HG03432 (cell line): ENCODE data around the gene EAF1.
"Not testable (repeated sequence)": the region's sequence is repeated elsewhere in the genome, so short reads cannot be mapped to it uniquely, and the experiment has no call there.

Source experiments
- ATAC-seq: cut with Tn5 transposase; IDR thresholded peaks from one replicate; pipeline ENCODE4 v1.9.1; 2021; ENCODE audit warnings: mild to moderate bottlenecking, moderate library complexity; ENCODE audit not compliant: unreplicated experiment

Gene EAF1

GRCh38 chr3:15405448-15406050 lies 21.8 kb upstream of the EAF1 start:
- peak; percentile 59 for ATAC-seq

- no peak for ATAC-seq
Measured at GRCh38 chr3:15409239-15409638, 18.2 kb upstream of the EAF1 start.

GRCh38 chr3:15409774-15410173 lies 17.6 kb upstream of the EAF1 start:
- ATAC-seq = no peak

GRCh38 chr3:15410966-15411365 lies 16.4 kb upstream of the EAF1 start:
- ATAC-seq = not testable (repeated sequence)

- no peak for ATAC-seq
Measured at GRCh38 chr3:15420871-15421270, 6.5 kb upstream of the EAF1 start.

GRCh38 chr3:15426579-15427118 lies 749 bp upstream of the EAF1 start:
- ATAC-seq = peak; percentile 17

GRCh38 chr3:15427981-15428380 lies 583 bp downstream of the EAF1 start:
- no peak for ATAC-seq

- ATAC-seq = no peak
Measured at GRCh38 chr3:15428539-15428938, 1.1 kb downstream of the EAF1 start.

- no peak for ATAC-seq
Measured at GRCh38 chr3:15429080-15429479, 1.7 kb downstream of the EAF1 start.

GRCh38 chr3:15430624-15431023 lies 3.2 kb downstream of the EAF1 start:
- no peak for ATAC-seq

- no peak for ATAC-seq
Measured at GRCh38 chr3:15431256-15431837, 3.9 kb downstream of the EAF1 start.

- no peak for ATAC-seq
Measured at GRCh38 chr3:15433531-15433930, 6.1 kb downstream of the EAF1 start.

- ATAC-seq = no peak
Measured at GRCh38 chr3:15434756-15435155, 7.4 kb downstream of the EAF1 start.

- no peak for ATAC-seq
Measured at GRCh38 chr3:15436246-15436645, 8.8 kb downstream of the EAF1 start.

GRCh38 chr3:15438983-15439382 lies 11.6 kb downstream of the EAF1 start:
- ATAC-seq = no peak

- no peak for ATAC-seq
Measured at GRCh38 chr3:15439476-15439875, 12.1 kb downstream of the EAF1 start.

- no peak for ATAC-seq
Measured at GRCh38 chr3:15440891-15441290, 13.5 kb downstream of the EAF1 start.

GRCh38 chr3:15443826-15444524 lies 16.6 kb downstream of the EAF1 start:
- ATAC-seq = no peak

GRCh38 chr3:15449489-15450224 lies 22.3 kb downstream of the EAF1 start:
- ATAC-seq = no peak

GRCh38 chr3:15450438-15451215 lies 23.2 kb downstream of the EAF1 start:
- ATAC-seq = no peak
